CD4-positive, alpha-beta T cell treated with Interleukin-4 for 4 hours (primary cell): ENCODE results near the gene ITGB6.
"Not testable (repeated sequence)": the region's sequence is repeated elsewhere in the genome, so short reads cannot be mapped to it uniquely, and the experiment has no call there.

Experiments
- DNase-seq: peaks from one replicate; pipeline ENCODE4 v3.0.0-alpha.2; 2020

ITGB6 gene

GRCh38 chr2:160220545-160221009 is 20.5 kb upstream of the ITGB6 start:
- DNase-seq: no peak

DNA sequence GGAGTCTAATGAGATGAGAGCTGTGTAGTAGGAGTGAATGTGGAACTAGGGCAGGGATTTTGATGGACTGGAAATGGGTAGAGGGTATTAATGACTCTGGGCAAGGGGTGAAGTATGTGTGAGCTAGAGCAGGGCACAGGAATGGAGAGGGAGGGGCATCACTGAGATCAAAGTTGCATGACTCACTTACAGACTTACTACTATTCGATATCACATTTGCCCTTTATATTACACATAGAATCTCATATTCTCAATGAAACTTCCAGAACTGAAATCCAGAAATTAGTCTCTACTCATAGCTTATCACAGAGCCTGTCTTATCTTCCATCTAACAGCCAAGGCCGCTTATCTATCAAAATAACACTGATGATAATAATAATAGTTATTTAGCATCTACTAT is 20.0 kb upstream of the ITGB6 start:
- DNase-seq: no peak

- DNase-seq: no peak
These were observed 14.7 kb upstream of the ITGB6 start for GRCh38 chr2:160214461-160215445.

DNA sequence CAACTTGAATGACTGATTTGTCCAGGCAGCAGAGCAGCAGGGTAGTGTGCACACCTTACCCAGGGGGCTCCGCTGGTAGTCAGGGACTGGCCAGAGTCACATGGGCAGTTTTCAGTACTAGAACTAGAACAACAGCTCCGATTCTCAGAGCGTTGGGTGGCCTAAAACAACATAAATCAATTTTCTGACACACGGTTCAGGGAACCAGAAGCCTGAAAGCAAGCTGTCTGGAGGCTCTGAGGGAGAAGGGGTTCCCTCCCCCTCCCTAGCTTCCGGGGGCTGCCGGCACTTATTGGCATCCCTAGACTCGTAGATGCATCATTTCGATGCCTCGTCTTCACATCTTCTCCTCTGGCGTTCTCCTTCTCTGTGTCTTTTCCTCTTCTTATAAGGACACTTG is 13.4 kb upstream of the ITGB6 start:
- no peak for DNase-seq

GRCh38 chr2:160210599-160211138 is 10.6 kb upstream of the ITGB6 start:
- DNase-seq: peak; percentile 65

GRCh38 chr2:160209516-160209856 is 9.4 kb upstream of the ITGB6 start:
- DNase-seq: no peak

DNA sequence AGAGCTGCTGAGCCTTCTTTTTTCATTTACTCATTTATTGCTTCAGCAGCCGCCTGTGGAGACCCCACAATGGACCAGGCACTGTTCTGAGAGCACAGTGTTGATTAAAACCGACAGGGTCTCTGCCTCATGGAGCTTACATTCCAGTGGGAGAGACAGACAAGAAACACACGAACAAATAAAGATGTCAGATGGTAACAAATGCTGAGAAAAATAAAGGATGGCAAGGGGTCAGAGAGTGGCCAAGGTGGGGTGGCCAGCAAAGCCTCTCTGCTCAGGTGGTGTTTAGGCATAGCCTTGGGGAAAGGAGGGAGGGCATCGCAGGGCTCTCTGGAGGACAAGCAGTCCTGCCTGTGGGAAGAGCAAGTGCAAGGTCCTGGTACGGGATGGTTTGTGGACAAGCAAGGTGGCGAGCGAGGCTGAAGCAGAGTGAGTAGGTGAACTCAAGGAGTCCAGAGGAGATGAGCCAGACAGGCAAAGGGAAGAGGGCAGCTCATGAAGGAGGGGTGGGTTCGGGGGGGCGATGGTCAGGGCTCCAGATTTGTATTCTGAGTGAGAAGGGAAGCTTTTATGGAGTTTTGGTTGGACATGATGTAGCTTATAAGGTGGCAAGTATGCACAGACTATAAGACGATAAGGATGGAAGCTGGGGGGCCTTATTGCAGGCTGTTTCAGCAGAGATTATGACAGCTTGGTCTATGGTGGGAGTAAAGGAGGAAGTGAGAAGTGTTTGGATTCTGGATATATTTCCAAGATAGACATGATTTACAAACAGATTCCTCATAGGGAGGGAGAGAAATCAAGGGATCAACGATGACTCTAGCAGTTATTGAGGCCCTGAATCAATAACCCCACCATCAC is 8.8 kb upstream of the ITGB6 start:
- no peak for DNase-seq

- no peak for DNase-seq
These were observed 8.0 kb upstream of the ITGB6 start for GRCh38 chr2:160207804-160208654.

DNA sequence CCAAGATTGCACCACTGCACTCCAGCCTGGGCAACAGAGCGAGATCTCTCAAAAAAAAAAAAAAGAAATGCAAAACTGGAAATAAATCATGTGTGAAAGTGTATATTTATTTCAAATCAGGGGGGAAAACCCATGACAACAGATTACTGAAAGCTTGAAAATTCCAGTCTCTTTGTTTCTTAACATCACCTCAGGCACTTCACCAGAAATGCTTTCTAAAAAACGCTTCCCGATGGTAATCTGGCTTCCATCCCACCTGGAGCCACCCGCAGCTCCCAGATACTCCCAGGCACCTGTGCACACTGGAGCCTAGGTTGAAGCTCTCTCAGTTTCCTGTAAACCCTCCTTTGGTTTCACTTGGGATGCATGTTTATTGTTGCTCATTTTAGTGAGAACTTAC is 7.2 kb upstream of the ITGB6 start:
- DNase-seq: no peak

DNA sequence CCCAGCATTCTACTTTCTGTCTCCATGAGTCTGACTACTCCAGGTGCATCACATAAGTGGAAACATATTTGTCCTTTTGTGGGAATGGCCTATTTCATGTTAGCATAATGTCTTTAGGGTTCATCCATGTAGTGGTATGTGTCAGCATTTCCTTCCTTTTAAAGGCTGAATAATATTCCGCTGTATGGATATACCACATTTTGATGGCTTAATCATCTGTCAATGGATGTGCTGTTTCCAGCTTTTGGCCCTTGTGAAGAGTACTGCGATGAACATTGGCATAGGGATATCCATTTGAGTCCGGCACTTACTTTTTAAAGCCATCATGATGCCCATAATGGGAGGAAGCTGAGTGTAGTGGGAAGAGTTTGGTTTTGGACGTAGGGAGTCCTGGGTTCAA is 6.4 kb upstream of the ITGB6 start:
- no peak for DNase-seq

GRCh38 chr2:160205505-160205904 is 5.4 kb upstream of the ITGB6 start:
- DNase-seq: no peak

- DNase-seq: no peak
These were observed 3.4 kb upstream of the ITGB6 start for GRCh38 chr2:160203422-160203821.

DNA sequence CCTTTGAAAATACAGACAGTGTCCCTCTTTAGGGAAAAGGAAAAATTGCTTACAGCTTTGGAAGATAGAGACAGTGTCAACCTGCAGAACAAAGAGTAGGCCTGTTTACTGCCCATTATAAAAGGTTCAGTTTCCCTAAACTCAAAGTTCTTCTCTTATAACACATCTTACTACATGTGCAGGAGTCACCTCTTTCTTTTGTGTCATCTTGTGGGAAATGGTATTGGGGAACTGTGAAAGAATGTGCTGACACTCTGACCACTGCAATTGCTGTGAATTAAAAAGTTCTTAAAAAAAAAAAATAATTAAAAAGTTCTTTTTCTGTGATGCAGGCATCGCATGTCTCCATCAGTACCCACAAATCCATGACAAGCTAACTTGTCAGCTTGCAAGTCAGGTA is 2.9 kb upstream of the ITGB6 start:
- DNase-seq: no peak

- DNase-seq: no peak
These were observed 1.9 kb upstream of the ITGB6 start for GRCh38 chr2:160201849-160202539.

DNA sequence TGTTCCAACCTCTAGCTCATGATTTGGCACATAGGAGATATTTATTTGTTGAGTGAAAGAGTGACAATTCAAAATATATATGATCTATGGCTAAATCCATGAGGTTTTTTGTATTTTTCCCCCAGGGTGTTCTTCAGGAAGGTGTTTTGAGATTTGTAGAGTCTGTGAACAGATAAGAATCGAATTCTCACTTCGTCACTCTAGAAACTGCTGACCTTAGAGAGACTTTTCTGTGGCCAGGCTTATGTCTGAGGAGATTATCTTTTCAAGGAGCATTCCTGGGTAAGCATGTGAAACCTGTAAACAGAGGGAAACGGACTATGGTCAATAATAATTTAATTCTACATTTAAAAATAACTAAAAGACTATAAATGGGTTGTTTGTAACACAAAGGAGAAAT is 849 bp upstream of the ITGB6 start:
- DNase-seq: no peak

GRCh38 chr2:160199053-160199452 is 1.0 kb downstream of the ITGB6 start:
- no peak for DNase-seq

DNA sequence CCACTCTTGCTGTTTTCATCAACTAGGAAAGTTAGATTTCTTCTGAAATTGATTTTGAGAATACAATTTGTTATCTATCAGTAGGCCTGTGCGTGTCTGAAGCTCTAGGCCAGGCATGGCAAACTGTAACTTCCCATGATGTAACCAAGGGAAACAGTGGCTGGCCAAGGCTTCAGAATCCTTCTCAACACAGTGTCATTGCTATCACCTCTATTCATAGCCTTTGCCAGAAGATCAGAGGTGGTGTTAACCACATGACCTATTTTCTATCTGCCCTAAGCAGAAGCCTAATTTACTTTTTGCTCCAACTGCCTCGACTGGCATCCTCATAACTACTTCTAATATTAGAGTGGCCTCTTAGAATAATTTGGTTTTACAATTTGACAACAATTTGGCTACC is 2.5 kb downstream of the ITGB6 start:
- no peak for DNase-seq

DNA sequence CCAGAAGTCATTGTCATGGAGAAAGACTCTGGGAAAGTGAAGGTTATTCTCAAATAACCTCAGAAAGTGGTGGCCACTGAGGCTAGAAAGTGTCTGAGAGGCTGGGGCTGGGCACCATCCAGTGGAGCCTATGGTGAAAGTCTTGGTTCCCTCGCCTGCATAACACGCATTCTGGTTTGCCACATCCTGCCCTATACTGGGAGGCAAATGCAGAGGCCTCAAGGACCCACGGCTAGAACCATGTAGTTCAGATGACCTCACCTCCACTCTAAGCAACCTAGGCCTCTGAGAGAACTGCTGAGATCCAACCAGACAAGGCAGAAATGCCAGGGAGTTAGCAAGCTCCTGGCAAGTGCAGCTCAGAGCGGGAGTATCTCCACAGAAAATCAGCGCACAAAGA is 5.1 kb downstream of the ITGB6 start:
- DNase-seq: no peak

GRCh38 chr2:160194351-160194750 is 5.7 kb downstream of the ITGB6 start:
- no peak for DNase-seq

- peak; percentile 11 for DNase-seq
These were observed 18.8 kb downstream of the ITGB6 start for GRCh38 chr2:160181146-160181836.

GRCh38 chr2:160180690-160181089 is 19.4 kb downstream of the ITGB6 start:
- not testable (repeated sequence) for DNase-seq
